HG03108 (cell line): ENCODE data around the gene UBE2S.

Source experiments
- ATAC-seq: cut with Tn5 transposase; IDR thresholded peaks from one replicate; pipeline ENCODE4 v1.9.1; 2021; ENCODE audit warnings: moderate library complexity; ENCODE audit not compliant: unreplicated experiment

UBE2S gene

DNA sequence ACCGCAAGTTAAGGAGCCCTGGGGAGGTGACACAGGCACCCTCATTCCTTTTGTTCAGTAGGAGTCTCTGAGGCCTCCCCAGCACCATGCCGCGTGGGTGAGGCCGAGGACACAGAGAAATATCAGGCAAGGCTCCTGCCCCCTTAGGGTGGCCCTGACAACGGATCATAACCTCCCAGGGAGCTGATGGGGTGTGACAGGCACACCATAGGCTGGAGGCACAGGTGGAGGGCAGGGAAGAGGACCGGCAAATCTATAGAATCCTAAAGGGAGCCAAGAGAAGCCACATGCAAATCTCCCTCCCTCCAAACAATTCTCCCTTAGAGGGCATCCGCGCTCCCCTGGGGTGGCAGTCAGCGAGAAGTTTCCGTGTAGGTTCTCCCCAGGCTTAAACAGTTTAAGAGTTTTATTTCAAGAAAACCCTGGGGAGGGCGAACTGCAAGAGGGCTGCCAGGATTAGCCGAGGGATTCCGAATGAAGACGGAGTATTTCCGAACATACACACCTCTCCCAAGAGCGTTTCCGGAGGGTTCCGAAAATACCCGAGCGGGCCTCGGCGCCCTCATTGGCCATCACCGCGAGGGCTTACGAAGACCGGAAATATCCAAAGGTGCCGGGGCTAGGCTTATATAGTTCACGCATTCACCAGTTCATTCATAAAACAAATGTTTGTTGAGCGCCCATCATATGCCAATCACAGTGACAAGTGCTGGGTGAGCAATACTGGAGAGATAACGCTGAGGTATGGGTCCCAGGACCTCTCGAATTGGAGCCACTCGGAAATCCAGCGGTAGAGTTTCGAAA, 22.5 kb downstream of the UBE2S start:
- ATAC-seq, result peak; percentile 59

DNA sequence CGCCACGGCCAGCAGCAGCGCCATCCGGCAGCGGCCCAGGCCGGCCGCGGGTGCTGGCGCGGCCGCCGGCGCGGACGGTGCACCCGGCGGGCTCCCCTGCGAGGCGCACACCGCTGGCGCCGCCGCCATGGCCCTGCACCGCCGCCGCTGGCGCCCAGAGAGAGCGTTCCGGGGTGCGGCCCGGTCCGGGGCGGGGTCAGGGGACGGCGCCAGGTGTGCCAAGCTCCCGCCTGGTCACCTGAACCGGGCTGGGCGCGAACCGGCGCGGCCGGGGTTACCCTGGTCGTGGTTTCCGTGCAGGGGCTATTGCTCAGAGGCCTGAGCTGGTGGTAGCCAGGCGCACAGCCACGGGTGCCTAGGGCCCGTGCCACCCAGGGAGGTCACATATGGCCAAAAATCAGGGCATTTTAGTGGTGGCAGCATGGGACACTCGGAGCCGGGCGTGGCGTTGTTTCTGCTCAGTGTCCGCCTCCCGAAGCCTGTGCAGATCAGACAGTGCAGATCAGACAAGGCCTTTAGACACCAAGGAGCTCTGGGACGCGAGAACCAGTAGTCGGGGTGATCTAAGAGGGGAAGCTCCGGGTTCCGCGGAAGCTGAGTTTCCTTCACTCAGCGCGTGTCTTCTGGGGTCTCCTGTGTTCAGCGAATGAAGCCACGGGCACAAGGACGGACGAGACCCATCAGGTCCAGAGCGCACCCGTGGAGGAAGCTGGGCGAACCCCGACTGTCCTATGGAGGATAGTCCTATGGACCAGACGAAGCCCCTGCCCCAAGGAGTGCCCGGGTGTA, 23.3 kb downstream of the UBE2S start, which contains the start of gene TMEM238:
TSS of gene TMEM238 (minus strand) at position 162 of the 789 bp plus-strand sequence. CDS start at position 129, 33 bp downstream.
- no peak for ATAC-seq

DNA sequence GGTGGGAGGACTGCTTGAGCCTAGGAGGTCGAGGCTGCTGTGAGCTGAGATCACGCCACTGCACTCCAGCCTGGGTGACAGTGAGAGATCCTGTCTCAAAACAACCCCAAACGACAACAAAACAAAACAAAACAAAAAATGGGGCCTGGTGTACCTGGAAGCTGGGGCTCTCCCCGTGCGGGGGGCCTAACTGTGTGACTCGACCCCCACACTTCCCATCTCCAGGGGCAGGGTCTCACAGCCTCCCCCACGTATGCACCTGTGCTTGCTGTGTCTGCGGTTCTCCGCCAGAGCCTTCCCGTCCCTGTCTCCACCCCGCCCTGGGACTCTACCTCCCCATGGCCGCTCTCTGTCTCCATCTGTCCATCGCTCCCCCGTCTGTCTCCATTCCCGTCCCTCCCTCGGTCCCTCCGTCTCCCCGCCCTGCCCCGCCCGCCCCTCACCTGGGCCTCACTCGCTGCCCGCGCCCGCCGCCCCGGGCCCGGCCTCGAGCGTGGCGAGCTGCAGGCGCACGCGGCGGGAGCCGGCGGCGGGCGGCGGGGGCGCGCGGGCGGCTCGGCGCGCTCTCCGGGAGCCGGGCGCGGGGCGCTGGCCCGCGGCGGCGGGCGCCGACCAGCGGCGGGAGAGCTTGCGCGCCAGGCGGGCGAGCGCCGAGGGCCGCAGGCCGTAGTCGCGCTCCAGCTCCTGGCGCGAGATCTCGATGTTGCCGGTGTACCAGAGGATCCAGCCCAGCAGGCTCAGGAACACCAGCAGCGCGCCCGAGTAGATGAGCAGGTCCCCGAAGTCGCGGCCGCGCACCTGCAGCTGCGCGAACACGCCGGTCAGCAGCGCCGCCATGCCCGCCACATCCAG, 24.1 kb downstream of the UBE2S start:
- no peak for ATAC-seq

DNA sequence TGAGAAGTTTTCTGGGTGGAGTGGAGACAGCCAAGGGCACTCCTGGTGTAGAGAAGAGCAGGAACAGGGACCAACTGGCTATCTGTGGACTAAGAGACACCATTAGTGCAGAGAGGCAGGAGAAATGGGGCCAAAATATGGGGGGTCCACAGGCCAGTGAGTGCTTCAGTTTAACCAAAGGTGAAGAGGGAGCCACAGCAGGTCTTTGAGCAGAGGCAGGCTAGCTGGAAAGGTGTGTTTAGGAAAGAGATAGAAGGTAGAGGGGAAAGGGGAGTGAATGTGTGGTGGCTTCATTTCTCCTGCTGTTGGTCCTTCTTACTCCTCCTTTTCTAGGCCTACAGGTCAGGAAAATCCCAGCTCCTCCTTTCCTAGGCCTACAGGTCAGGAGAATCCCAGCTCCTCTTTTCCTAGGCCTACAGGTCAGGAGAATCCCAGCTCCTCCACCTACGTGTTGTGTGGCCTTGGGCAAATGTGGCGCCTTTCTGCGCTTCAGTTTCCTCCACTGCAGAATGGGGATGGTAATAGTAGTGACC, 25.0 kb downstream of the UBE2S start:
- no peak for ATAC-seq

DNA sequence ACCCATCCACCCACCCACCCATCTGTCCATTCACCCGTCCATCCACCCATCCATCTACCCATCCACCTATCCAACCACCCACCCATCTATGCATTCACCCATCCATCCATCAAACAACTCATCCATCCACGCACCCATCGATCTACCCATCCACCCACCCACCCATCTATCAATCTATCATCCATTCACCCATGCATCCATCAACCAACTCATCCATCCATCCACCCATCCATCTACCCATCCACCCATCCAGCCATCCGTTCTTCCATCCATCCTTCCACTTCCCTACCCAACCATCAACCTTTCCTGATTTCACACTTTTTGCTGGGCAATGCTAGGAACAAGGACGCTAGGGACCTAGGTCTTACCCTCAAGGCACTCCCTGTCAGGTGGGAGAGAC, 25.6 kb downstream of the UBE2S start:
- ATAC-seq, result no peak

DNA sequence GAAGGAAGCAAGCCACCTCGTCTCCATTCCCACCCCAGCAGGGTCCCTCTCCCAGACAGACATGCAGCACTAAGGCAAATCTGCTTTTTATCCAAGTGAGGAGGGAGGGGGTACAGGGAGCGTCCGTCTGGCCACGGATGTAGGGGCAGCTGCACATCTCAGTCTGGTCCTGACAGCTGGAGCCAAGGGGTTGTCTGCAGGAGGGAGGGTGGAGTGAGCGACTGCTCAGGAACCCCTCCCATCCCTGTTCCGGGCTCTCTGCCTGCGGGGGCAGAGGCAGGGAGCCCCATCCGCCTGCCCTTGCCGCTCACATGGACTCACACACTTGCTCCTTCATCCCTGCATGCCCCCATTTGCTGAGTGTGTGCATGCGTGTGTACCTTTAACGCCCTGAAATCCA, 28.4 kb downstream of the UBE2S start:
- ATAC-seq, result no peak

DNA sequence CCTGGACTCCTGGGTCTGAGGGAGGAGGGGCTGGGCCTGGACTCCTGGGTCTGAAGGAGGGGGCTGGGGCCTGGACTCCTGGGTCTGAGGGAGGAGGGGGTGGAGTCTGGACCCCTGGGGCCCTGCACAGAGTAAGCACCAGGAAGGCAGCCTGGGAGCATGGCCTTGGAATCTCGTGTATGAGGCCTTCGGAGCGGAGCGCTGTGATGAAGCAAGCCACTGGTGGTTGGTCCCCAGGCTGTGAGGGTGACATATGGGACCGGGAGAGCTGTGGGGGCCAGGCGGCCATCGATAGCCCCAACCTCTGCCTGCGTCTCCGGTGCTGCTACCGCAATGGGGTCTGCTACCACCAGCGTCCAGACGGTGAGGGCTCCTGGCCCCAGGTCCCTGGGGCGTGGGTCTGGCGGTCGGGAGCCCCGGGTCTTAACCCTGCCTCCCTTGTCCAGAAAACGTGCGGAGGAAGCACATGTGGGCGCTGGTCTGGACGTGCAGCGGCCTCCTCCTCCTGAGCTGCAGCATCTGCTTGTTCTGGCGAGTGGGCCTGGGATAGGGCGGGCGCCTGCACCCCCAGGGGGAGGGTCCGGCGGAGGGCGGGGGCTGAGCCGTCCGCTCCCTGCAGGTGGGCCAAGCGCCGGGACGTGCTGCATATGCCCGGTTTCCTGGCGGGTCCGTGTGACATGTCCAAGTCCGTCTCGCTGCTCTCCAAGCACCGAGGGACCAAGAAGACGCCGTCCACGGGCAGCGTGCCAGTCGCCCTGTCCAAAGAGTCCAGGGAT, 30.0 kb downstream of the UBE2S start:
- no peak for ATAC-seq

DNA sequence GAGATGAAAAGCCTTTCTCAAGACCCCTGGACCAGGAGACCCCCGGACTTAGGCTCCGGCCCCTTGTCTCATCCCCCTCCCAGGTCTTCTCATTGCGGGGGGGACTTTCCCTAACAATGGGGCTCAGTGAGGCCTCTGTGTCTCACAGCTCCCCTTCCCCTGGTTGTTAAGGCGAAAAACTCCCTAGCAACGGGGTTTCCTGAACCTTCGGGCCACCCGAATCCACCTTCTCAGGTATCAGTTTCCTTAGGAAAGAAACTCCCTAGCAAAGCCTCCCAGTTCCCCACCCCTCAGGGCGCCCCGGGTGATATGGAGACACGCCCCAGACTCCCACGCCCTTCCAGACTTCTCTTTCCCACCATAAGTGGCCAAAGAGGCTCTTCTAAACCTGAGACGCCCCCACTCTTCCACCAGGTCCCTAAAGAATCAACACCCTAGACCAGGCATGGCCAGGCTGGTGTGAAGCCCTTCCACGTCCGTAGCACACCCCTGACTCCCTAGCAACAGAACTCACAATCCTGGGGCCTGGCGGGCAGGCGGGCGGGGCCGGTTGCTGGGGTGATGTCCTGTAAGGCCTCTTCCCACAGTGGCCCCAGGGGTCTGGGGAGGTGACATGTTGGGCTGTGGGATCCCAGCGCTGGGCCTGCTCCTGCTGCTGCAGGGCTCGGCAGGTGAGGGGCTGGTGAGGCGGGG, 31.2 kb downstream of the UBE2S start, which contains the start of gene TMEM190:
TSS of gene TMEM190 (plus strand) at position 586 of the 693 bp plus-strand sequence. CDS start at position 614, 28 bp downstream.
- no peak for ATAC-seq

DNA sequence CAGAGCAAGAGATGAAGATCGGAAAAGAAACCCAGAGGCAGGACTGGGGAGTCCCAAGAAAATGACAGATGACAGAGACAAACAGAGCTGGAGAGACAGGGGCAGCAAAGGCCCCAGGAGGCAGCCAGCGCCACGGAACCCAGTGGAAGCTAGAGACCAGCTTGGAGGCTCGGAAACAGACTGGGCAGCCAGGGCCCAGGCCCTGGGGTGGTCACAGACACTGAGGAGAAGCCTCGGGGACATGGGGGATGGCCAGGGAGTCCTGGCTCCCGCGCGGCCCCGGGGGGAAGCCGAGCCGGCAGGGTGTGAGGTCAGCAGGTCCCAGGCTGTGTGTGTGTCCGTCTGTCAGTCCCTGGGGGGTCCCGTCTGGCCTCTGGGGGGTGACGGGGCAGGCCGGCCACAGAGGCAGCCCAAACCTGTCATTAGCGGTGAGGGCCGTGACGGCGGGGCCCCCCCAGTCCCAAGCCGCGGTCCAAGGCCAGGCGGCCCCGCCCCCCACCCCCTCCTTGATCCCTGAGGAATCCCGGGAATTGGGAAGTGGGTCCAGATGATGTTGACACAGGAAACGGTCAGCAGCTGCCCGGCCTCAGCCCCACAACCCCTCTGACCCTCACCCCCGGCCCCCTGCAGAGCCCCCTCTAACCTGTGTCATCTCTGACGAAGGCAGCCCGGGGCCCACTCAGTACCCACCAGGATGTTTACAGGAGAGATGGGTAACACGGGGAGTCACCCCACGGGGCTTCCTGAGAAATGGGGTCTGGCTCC, 33.4 kb downstream of the UBE2S start:
- ATAC-seq, result no peak

DNA sequence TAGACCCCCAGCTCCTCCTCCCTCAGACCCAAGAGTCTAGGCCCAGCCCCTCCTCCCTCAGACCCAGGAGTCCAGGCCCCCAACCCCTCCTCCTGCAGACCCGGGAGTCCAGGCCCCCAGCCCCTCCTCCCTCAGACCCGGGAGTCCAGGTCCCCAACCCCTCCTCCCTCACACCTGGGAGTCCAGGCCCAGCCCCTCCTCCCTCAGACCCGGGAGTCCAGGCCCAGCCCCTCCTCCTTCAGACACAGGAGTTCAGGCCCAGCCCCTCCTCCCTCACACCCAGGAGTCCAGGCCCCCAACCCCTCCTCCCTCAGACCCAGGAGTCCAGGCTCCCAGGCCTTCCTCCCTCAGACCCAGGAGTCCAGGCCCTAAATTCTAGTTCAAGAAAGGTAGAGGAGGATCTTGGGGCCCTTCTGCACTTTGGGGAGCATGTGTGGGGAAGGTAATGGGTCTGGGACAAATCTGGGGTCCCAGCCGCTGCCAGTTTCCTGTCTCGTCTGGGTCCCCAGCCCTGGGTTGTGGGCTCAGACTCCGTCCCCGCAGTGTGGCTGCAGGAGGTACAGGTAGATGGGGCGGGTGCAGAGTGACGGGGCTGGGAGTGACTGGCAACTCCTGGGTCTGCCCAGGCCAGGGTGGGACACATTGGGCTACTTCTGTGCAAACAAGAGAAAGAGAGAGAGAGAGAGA, 34.1 kb downstream of the UBE2S start:
- no peak for ATAC-seq

DNA sequence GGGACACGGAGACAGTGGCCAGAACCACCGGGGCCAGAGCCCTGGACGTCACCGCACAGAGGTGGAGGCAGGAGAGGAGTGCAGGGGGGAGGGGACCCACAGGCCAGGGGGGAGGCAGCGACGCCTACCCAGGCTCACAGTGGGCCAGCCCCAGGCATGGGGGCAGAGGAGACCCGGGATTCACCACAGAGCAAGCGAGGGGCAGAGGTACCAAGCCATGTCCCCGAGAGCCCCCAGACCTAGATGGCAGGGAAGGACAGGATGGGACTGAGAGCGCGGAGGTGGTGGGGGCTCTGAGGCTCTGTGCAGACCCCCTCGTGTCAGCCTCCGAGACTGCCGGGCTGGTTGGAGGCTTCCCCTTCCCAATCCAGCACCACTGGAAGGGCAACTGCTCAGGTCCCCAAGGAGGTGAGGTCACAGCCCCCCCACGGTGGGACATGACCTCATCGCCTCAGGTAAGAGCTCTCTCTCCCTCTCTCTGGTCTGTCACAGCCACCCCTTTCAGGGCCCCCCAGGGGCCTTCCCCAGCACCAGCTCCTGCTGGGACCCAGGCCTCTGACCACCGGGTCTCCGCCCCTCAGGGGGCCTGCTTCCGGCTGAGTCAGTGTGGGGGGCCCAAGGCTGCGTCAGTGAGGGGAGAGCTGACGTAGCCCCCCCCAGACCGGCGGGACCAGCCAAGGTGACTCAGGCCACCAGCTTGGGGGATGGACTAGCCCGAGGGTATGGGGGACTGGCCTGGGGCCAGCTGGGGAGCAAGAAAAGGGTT, 35.1 kb downstream of the UBE2S start:
- ATAC-seq, result no peak

DNA sequence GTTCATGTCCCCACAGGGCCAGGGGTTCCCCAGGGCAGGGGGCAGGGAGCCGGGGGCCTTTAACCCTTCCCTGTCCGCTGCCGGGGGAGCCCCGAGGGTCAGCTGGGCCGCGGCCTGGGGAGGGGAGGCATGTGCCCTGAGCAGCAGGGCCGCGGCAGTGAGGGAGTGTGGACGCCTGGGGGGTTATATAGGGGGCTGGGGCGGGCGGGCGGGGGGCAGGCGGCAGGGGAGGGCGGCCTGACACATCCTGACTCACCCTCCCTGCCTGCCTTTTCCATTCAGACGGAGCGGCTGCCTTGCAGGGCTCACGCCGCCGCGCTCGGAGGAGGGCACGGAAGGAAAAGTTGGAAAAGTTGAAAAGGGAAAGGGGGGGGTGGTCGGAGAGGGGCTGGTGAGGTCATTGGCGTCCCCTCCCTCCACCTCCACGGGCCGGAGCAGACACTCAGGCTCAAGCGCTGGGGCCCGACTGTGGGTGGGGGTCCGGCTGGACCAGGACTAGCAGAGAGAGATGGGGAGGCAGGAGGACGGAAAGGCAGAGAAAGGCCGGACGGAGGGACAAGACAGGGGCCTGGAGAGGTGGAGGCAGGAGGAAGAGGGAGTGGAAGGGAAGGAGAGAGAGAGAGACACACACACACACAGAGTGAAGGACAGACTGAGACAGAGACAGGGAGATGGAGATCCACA, 37.1 kb downstream of the UBE2S start, which contains the start of gene IL11:
TSS of gene IL11 (minus strand) at position 159 of the 684 bp plus-strand sequence. CDS start at position 6, 153 bp downstream.
- no peak for ATAC-seq

DNA sequence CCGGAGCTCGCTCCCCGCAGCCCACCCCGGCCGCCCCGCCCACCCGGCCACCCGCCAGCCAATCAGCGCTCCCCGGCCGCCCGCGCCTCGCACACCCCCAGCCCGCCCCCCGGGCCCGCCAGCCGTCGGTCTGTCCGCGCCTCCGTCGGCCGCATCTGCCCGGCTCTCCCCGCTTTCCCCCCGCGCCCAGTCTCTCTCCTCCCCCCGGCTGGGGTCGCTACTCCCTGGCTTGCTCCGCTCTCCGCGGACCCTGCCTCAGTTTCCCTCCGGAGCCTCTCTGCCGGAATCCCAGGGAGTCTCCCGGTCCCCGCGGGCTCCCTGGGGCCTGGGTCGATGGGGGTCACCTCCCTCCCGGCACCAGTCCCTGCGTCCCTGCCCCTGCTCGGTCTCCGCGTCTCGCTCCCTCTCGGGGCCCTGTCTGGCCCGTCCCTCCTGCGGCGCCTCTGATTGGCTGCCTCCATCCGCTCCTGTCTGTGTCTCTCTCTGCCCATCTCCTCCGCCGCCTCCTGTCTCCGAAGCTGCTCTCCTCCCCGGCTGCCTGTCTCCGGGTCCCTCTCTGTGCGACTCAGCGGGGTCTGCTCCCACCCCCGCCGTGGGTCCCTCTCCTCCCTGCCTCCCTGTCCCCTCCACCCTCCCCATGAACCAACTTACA, 37.8 kb downstream of the UBE2S start:
- ATAC-seq, result no peak

DNA sequence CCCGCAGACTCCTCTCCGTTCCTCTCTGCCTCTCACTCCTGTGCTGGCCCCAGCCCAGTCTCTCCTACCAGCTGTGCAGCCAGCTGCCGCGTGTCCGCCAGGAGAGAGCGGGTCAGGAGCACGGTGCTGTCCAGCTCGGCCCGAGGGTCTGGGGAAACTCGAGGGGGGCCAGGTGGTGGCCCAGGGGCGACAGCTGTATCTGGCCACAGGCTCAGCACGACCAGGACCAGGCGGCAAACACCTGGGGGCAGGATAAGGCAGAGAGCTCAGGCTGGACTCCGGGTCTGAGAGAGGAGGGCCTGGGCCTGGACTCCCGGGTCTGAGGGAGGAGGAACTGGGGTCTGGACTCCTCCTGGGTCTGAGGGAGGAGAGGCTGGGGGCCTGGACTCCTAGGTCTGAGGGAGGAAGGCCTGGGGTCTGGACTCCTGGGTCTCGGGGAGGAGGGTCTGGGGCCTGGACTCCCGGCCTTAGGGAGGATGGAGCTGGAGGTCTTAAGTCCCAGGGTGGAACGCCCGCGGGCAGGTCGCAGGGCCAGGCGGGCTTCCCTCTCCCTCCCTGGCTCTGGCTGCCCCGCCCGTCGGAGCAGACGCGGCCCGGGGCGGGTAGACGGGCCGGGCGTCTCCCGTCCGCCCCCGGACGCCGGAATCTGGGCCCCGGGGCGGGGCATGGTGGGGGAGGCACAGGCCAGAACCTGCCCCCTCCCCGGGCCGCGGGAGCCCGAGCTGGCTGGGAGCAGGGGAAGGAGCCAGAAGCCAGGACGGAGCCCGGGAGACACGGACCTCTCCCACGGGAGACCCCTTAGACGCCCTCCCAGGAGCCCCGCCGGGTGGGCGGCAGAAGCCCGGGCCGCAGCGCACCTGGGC, 38.7 kb downstream of the UBE2S start:
- no peak for ATAC-seq

DNA sequence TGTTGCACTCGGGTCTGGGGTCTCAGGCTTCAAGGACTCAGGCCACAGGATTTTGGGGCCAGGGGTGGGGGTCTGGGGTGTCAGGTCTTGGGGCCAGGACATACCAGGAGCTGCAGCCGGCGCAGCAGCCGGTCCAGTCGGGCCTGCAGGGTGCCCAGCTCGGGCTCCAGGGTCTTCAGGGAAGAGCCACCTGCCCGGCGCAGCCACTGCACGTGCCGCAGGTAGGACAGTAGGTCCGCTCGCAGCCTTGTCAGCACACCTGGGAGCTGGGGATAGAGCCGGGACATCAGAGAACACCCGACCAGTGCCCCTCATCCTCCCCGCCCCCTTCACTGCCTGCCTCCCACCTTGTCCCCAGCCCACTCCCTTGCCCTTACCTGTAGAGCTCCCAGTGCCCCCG, 39.5 kb downstream of the UBE2S start:
- ATAC-seq, result no peak
